Progenitor cell of endocrine pancreas (in vitro differentiated cells): Measurements from ENCODE around the gene HEY2. TPM values are rescaled to one million over a fixed set of nuclear protein-coding genes. Genes with fewer than 3 reads are reported as not detected.
"Not testable (repeated sequence)": the region's sequence is repeated elsewhere in the genome, so short reads cannot be mapped to it uniquely, and the experiment has no call there.

Experiments used
- DNase-seq: peaks from one replicate; pipeline ENCODE4 v3.0.0; 2021; ENCODE audit warnings: low spot score; ENCODE audit not compliant: unreplicated experiment
- H3K27ac Mint-ChIP-seq: 2 replicates; pipeline ENCODE4 v1.8.0; 2021; ENCODE audit warnings: mild to moderate bottlenecking, moderate library complexity, mixed read lengths
- H3K27me3 Mint-ChIP-seq: 2 replicates; pipeline ENCODE4 v1.8.0; 2021; ENCODE audit warnings: mixed read lengths
- H3K36me3 Mint-ChIP-seq: 2 replicates; pipeline ENCODE4 v1.8.0; 2022; ENCODE audit warnings: mixed read lengths; ENCODE audit not compliant: insufficient read depth
- H3K4me1 Mint-ChIP-seq: 2 replicates; pipeline ENCODE4 v1.8.0; 2021; ENCODE audit warnings: low read depth, mixed read lengths
- H3K4me3 Mint-ChIP-seq: 2 replicates; pipeline ENCODE4 v1.8.0; 2021; ENCODE audit warnings: low read depth, mild to moderate bottlenecking, moderate library complexity, mixed read lengths
- H3K9me3 Mint-ChIP-seq: 2 replicates; pipeline ENCODE4 v1.8.0; 2021; ENCODE audit warnings: low read depth, mixed read lengths
- total RNA-seq: library from RNA; stranded (reverse); gene quantifications from 2 replicates; pipeline ENCODE4 v1.2.1, GENCODE V29; 2021
- TF ChIP-seq, protein P1 (sequence below): fragments of 200-600 bp; sonication (generic); IDR thresholded peaks from one replicate; pipeline ENCODE4 v1.5.0; 2021; ENCODE audit warnings: antibody characterized with exemption, mild to moderate bottlenecking; ENCODE audit not compliant: unreplicated experiment

Gene HEY2
- total RNA-seq, 1 donor from 2014 or later: 1.4 TPM

DNA sequence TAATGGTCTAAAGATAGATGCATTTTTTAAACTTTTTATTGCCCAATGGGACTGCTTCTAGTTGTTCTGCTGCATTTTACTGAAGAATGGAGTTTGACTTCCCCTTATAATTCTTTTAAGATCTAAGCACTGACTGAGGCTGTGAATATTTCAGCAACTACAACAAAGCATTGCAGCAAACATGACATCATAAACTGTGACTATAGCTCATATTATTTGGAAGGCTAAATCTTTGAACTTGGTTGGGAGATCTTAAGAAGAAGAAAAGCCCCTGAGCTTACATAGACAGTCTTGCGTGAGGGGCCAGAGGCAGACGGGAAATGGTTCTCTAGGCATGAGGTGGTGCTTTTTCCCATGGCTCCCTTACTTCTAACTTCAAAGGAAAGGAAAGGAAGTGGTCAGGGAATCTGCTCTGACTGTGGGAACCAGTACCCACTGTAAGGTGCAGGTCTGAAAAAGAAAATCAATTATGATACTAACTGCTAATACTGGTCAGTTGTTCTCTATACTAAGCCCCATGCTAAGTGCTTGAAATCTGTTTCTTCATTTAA, 14.8 kb downstream of the HEY2 start:
- DNase-seq: no peak
- Mint-ChIP-seq H3K9me3 (peaks cover 2% of the 10 kb centered on the region), H3K27me3 (peaks cover 2% of the 10 kb centered on the region), H3K27ac (no peak overlapping the region), H3K36me3 (peaks cover 3% of the 10 kb centered on the region), H3K4me3 (no peak overlapping the region), H3K4me1 (peaks cover 3% of the 10 kb centered on the region)
- TF ChIP-seq, protein P1, sequence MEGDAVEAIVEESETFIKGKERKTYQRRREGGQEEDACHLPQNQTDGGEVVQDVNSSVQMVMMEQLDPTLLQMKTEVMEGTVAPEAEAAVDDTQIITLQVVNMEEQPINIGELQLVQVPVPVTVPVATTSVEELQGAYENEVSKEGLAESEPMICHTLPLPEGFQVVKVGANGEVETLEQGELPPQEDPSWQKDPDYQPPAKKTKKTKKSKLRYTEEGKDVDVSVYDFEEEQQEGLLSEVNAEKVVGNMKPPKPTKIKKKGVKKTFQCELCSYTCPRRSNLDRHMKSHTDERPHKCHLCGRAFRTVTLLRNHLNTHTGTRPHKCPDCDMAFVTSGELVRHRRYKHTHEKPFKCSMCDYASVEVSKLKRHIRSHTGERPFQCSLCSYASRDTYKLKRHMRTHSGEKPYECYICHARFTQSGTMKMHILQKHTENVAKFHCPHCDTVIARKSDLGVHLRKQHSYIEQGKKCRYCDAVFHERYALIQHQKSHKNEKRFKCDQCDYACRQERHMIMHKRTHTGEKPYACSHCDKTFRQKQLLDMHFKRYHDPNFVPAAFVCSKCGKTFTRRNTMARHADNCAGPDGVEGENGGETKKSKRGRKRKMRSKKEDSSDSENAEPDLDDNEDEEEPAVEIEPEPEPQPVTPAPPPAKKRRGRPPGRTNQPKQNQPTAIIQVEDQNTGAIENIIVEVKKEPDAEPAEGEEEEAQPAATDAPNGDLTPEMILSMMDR: no peak

DNA sequence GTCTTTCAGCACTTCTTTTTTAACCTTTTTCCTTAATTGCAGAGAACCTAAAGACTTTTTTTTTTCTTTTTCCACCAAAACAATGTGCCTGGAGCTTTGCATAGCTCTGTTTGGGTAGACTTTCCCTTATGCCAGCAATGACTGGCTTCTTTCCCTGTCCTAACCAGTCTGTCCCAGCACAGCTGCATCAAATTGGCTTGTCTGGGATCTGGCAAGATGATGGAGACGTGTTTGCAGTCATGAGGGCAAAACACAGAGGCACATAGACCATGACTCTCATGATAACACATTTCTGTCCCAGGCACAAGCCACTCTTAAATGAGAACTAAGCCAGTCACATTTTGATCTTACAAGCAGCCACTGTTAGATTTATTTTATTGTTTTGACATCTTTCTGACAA, 16.5 kb downstream of the HEY2 start:
- H3K36me3 Mint-ChIP-seq: peaks cover 2% of the 10 kb centered on the region
- H3K27ac Mint-ChIP-seq: no peak overlapping the region
- H3K4me3 Mint-ChIP-seq: no peak overlapping the region
- no peak for DNase-seq
- no peaks in the 10 kb centered on the region for H3K9me3 Mint-ChIP-seq
- H3K27me3 Mint-ChIP-seq: peaks cover 4% of the 10 kb centered on the region
- peaks cover 3% of the 10 kb centered on the region for H3K4me1 Mint-ChIP-seq
- TF ChIP-seq, protein P1: no peak

DNA sequence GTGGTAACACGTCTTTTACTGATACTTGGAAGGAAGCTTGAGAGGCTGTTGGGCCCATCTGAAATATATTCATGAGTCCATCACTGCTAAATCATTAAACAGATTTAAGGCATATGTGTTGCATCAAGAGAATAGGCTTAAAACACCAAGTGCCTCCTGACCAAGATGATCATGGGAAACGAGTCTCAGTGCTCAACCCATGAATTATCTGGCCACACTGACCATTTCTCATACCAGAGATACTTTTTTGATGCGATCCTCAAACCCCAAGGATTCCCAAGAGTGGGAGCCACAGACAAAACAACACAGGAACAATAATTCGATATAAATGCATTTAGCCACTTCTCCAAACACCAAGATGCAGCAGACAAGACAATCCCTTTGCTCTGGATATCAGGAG, 17.2 kb downstream of the HEY2 start:
- TF ChIP-seq, protein P1: no peak
- Mint-ChIP-seq H3K36me3 (peaks cover 2% of the 10 kb centered on the region), H3K27ac (no peak overlapping the region), H3K27me3 (peaks cover 4% of the 10 kb centered on the region), H3K9me3 (no peaks in the 10 kb centered on the region), H3K4me3 (no peak overlapping the region), H3K4me1 (peaks cover under 1% of the 10 kb centered on the region)
- DNase-seq: no peak

DNA sequence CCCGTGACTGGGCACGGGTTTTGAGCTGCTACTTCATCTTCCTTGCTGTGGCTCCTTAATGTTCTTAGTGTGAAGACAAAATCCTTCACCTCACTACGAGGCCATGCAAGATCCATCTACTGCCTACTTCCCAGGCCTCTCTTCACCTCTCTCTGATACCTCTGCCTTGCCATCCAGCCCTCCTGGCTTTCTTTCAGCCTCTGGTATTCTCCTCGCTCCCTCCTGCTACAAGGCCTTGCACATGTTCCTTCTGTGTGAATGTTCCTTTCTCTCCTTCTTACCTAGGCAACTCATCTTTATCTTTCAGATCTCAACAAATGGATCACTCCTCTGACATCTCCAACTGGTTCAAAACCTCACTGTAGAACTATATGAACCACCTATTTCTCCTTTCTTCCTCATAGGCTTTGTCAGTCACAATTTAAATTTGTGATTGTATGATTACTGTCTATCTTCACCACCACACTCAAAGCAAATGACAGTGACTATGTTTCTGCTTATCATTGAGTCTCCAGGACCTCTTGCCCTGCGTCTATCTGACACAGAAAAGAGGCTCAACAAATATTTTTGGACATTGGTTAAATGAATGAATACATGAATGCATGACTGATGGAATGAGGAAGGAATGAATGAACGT, 19.8 kb downstream of the HEY2 start:
- Mint-ChIP-seq H3K36me3 (peaks cover 2% of the 10 kb centered on the region), H3K27ac (no peak overlapping the region), H3K4me3 (no peak overlapping the region), H3K27me3 (peaks cover 4% of the 10 kb centered on the region), H3K4me1 (no peaks in the 10 kb centered on the region), H3K9me3 (no peaks in the 10 kb centered on the region)
- TF ChIP-seq, protein P1: no peak
- no peak for DNase-seq

DNA sequence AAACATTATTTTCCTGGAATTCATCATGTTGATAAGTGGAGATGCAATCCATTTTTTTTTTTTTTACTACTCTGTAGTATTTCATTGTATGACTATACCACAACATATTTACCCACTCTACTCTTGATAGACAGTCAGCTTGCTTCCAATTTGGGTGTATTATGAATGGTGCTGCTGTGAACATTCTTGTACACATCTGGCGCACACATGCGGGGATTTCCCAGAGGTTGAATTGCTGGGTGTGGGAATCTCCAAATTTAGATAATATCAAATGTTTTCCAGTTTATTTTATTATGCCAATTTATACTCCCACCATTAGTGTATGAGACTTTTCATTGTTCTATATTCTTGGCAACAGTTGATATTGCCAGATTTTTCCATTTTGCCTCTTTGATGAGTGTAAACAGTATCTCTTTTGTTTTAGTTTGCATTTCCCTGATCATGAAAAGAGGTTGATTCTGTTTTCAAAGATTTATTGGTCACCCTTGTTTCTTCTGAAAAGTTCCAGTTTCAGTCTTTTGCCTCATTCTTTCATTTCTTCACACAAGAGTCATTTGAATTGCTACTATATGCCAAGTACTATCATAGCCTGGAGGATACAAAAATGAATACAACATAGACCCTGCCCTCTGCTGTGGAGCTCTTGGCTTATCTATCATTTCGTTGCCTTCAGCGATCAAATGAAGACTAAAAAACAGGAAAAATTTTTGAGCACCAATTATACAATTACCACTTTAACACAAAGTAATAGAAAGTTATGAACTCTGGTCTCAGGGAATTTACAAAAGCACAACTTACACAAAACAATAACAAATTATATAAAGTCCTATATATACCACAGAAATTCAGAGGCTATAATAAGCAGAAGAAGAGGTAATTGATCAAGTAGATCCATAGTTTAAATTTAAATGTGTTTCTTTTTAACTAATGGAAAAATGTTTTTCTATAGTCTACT, 24.2 kb downstream of the HEY2 start:
- no peak overlapping the region for H3K4me3 Mint-ChIP-seq
- H3K36me3 Mint-ChIP-seq: peaks cover 2% of the 10 kb centered on the region
- peaks cover 4% of the 10 kb centered on the region for H3K9me3 Mint-ChIP-seq
- DNase-seq: no peak
- H3K27ac Mint-ChIP-seq: no peak overlapping the region
- TF ChIP-seq, protein P1: no peak
- H3K4me1 Mint-ChIP-seq: peaks cover 25% of the 10 kb centered on the region
- peaks cover 4% of the 10 kb centered on the region for H3K27me3 Mint-ChIP-seq

DNA sequence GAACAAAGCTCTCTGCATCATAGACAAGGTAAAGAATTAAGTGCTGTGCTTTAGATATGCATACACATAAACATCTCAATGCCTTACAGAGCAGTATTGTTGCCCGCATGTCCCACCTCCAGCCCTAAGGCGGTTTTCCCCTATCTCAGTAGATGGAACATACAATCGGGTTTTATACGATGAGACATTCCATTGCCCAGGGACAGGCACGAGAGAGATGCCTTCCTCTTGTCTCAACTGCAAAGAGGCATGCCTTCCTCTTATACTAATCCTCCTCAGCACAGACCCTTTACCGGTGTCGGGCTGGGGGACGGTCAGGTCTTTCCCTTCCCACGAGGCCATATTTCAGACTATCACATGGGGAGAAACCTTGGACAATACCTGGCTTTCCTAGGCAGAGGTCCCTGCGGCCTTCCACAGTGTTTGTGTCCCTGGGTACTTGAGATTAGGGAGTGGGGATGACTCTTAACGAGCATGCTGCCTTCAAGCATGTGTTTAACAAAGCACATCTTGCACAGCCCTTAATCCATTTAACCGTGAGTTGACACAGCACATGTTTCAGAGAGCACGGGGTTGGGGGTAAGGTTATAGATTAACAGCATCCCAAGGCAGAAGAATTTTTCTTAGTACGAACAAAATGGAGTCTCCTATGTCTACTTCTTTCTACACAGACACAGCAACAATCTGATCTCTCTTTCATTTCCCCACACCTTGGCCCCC, 26.8 kb downstream of the HEY2 start:
- not testable (repeated sequence) for H3K9me3 Mint-ChIP-seq
- peak overlapping the region; percentile 56 for H3K4me3 Mint-ChIP-seq

More for the DNA sequence above, 26.8 kb downstream of the HEY2 start:
- not testable (repeated sequence) for H3K36me3 Mint-ChIP-seq, H3K27me3 Mint-ChIP-seq, DNase-seq
- peaks cover 25% of the 10 kb centered on the region for H3K4me1 Mint-ChIP-seq
- H3K27ac Mint-ChIP-seq: peak overlapping the region; percentile 94
